ENCODE data around the gene CHADL. TPM values are rescaled to one million over a fixed set of nuclear protein-coding genes. Genes with fewer than 3 reads are reported as not detected.
"Not testable (repeated sequence)": the region's sequence is repeated elsewhere in the genome, so short reads cannot be mapped to it uniquely, and the experiment has no call there.

Gene CHADL
- total RNA-seq, 1 donor from 2014 or later = 2.8 TPM

GRCh38 chr22:41181349-41182241 is 59.1 kb downstream of the CHADL start:
- no peak for DNase-seq

DNA sequence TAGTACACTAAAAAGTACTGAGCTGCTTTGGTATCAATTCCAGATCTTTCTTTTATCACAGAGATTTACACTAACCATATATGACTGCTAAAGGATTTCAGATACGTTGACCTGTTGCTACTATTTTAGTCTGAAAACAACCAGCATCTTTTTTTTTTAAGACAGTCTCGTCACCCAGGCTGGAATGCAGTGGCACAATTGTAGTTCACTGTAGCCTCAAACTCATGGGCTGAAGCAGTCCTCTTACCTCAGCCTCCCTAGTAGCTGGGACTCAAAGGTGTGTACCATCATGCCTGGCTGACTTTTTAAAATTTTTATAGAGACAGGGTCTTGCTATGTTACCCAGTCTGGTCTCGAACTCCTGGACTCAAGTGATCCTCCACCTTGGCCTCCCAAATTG is 59.8 kb downstream of the CHADL start:
- no peak for DNase-seq

DNA sequence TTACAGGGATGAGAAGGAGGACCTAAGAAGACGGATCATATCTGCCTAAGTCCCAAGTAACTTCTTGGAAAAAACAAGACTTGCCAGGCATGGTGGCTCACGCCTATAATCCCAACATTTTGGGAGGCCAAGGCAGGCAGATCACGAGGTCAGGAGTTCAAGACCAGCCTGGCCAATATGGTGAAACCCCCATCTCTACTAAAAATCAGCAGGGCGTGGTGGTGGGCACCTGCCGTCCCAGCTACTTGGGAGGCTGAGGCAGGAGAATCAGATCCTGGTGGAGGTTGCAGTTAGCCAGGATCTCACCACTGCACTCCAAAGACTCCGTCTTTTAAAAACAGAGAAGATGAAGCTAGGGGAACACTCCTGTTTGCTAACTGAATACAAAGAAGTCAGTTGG is 60.4 kb downstream of the CHADL start:
- not testable (repeated sequence) for DNase-seq

Small RNA genes within 50 kb of the gene (small RNA-seq; reads per million reads assigned to genes)
- not detected for gene MIR6889 (ENCODE audit: low replicate concordance)

Other genes starting within 250 kb of the CHADL start
- gene EP300, start 148.3 kb downstream of the CHADL start, total RNA-seq = 93.5 TPM
- gene L3MBTL2, start 35.6 kb downstream of the CHADL start, total RNA-seq = 12.0 TPM
- 26.9 TPM for gene RANGAP1, start 45.3 kb upstream of the CHADL start, total RNA-seq
- 28.5 TPM for gene ZC3H7B, start 60.6 kb upstream of the CHADL start, total RNA-seq
- 8.9 TPM for gene TEF, start 141.0 kb upstream of the CHADL start, total RNA-seq
- 21.4 TPM for gene TOB2, start 205.9 kb upstream of the CHADL start, total RNA-seq
- 33.1 TPM for gene PHF5A, start 227.8 kb upstream of the CHADL start, total RNA-seq
- 55.6 TPM for gene ACO2, start 228.2 kb upstream of the CHADL start, total RNA-seq

All from skin of body (tissue), 3 donors.